SKM-1 treated with dmso at 0.1 percent for 144 hours (cell line): ENCODE measurements around the gene PPIF.

ENCODE experiments used
- DNase-seq: peaks from one replicate; lab custom pipeline; 2025; ENCODE audit not compliant: unreplicated experiment; lab: John Stamatoyannopoulos, UW

The PPIF gene

GRCh38 chr10:79399223-79399831 is 52.1 kb downstream of the PPIF start:
- DNase-seq: no peak

GRCh38 chr10:79400146-79401004 is 53.1 kb downstream of the PPIF start:
- DNase-seq: peak; percentile 35

DNA sequence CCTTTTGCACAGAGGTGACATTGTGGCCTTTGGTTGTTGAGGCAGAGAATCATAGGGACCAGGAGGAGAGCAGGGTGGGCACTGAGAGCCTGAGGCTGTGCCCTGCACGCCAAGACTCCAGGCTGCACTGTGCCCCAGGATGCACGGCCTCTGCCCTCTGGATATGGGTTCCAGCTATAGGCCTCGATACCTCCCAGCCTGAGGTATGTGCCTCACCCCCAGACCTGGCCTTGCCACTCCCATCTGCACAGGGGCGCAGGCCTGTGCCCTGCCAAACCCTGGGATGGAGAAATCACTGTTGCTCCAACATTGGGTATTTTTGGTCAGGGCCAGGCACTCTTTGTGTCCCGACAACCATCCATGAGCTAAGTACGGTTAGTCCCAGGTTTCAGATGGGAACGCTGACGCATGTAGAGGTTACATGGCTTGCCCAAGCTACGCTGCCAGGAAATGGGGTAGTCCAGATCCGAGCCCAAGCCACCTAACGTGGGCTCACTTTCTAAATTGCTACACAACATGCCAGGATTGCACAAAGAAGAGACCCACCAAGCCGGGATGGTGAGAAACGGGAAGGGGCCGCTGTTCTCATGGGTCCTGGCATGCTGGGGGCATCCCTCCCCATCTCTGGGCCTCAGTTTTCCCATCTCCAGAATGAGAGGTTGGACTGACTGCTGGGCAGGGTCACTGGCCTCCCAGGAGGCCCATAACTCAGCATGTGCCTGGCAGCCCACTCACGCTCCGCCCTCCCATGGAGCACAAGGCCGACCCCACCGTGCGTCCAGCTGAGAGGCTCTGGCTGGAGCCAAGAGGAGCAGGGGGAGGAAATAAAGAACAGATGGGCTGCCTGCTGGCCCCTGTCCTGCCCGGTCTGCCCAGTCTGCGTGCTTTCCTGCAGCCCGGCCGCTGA is 54.0 kb downstream of the PPIF start:
- no peak for DNase-seq

GRCh38 chr10:79402625-79402946 is 55.3 kb downstream of the PPIF start:
- no peak for DNase-seq

DNA sequence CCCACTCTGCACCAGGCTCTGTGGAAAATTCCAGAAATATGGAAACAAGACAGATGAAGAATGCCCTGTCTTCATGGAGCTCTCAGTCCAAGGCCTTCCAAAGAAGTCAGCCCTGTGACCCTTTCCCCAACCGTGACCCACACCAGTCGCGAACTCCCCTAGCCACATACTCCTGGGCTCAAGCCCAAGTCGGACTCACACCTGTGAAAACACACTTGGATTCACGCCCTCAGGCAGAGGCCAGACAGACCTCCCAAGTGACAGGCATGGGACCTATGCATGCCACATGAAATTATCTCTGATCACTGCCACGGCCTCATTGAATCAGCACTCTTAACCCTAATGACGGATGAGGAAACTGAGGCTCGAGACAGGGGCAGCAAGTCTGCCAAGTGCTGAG is 55.7 kb downstream of the PPIF start:
- no peak for DNase-seq

DNA sequence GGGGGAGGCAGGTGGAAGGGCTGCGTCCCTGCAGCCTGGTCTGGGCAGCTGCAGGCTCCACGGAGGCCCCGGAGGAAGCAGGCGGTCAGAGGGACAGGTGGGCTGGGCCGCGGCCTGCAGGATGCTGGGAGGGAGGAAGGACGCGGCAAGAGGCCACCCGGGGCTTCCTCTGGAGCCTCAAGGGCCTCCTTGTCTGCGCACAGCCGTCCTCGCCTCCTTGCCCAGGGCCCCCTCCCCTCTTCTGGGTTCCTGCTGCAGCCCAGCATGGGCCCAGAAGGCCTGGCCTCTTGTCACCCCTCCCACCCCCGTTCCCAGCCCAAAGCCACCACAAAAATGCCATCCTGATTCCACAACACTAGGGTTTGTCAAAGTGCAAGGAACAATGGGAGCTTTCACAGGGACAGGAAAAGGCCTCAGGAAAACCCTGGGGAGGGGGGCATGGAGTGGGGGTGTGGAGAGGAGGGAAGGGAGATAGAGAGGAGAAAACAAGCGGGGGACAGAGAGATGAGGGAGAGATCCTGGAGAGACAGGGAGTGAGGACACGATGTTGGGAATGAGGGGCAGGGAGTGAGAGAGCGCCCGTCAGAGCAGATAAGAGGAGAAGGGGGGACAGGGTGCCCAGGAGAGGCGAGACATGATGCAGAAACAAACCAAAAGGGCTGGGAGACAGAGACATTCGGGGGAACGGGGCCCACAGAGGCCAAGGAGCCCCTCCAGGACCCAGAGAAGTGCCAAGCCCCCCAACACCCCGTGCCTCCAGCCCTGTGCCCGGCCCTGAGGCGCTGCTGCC is 56.4 kb downstream of the PPIF start:
- DNase-seq: no peak

DNA sequence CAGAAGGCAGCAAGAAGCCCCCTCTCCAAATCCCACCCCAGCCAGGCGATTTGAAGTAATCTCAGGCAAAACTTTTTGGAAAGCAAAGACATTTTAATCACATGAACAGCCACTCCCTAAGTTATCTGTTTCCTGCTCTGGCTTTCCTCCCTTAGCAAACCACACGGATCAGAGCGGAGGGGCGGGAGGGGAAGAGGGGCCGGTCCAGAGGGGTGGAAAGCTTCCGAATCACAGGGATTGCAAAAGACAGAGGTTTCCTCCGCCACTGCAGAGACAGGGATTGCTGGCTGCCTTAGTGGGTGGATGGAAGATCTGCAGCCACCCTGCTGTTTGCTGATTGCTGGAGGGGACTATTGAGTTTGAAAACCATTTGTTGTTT is 57.0 kb downstream of the PPIF start:
- DNase-seq: peak; percentile 46

GRCh38 chr10:79404690-79405131 is 57.4 kb downstream of the PPIF start:
- DNase-seq: no peak
